T-helper 17 cell (primary cell): ENCODE measurements around the gene BCAP31. TPM values are rescaled to one million over a fixed set of nuclear protein-coding genes. Genes with fewer than 3 reads are reported as not detected.

ENCODE experiments used
- ATAC-seq: fragments of 150-1000 bp; cut with Tn5 transposase; 2 replicates; pipeline ENCODE4 v1.10.0; 2021; ENCODE audit warnings: mild to moderate bottlenecking, moderate library complexity
- DNase-seq, 3 donors: peaks; one replicate each; pipeline versions ENCODE4 v3.0.0 to v3.0.0-alpha.2; 2020 to 2021
- H3K9me3 ChIP-seq: one replicate; pipeline ENCODE4 v1.7.0; 2013; ENCODE audit warnings: low read length, mild to moderate bottlenecking; ENCODE audit not compliant: control insufficient read depth, poor library complexity, severe bottlenecking
- H3K27ac Mint-ChIP-seq: one replicate; pipeline ENCODE4 v1.8.0; 2022; ENCODE audit warnings: mild to moderate bottlenecking, moderate library complexity, mixed read lengths
- H3K27me3 Mint-ChIP-seq: one replicate; pipeline ENCODE4 v1.8.0; 2022; ENCODE audit warnings: mixed read lengths
- H3K36me3 Mint-ChIP-seq: one replicate; pipeline ENCODE4 v1.8.0; 2022; ENCODE audit warnings: low read depth, mixed read lengths
- H3K4me1 Mint-ChIP-seq: one replicate; pipeline ENCODE4 v1.8.0; 2022; ENCODE audit warnings: mild to moderate bottlenecking, mixed read lengths
- H3K4me3 Mint-ChIP-seq: one replicate; pipeline ENCODE4 v1.8.0; 2022; ENCODE audit warnings: mild to moderate bottlenecking, moderate library complexity, mixed read lengths
- total RNA-seq, 4 donors: library from RNA in 2 of 4; stranded (reverse) in 2 of 4; gene quantifications; one replicate each; pipeline ENCODE4 v1.2.3 and lab custom pipeline; 2022 to 2026

Gene BCAP31
- total RNA-seq, 2 donors from 2014 or later = 101 TPM

DNA sequence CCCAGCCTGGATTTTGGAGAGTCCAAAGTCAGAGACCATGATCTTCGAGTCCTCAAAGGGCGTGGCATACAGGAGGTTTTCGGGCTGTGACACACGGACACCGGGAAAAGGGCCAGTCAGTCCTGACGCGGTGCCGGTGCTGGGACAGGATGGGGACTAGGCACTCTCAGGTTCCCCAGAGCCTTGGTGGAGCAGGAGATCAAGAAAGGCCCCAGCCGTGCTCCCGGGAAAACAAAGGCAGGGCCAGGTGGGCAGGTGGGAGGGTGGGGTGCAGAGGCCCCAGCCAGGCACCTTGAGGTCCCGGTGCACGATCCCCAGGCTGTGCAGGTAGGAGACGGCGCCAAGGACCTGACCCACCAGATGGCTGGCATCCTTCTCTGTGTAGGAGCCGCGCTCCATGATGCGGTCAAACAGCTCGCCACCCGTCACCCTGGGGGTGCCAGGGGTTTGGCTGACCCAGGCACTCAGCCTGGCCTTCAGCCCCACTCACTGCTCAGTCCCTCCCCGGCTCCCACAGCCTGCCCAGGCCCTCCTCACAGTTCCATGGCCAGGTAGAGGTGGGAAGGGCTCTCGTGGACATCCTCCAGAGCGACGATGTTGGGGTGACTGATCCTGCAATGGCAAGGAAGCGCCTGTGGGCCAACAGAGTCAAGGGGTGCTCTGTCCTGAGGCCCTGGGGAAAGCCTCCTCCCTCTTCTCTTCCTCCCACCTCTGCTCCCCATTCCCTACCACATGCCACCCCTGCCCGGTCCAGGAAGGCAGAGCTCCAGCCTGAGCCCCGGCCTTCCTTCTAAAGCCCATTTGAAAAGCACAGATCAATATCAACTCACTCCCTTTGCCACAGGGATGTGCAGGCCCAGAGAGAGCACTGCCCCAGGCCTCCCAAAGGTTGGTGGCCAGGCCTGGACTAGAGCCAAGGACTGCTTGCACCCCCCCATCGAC is 52.3 kb downstream of the BCAP31 start:
- no peak for DNase-seq

DNA sequence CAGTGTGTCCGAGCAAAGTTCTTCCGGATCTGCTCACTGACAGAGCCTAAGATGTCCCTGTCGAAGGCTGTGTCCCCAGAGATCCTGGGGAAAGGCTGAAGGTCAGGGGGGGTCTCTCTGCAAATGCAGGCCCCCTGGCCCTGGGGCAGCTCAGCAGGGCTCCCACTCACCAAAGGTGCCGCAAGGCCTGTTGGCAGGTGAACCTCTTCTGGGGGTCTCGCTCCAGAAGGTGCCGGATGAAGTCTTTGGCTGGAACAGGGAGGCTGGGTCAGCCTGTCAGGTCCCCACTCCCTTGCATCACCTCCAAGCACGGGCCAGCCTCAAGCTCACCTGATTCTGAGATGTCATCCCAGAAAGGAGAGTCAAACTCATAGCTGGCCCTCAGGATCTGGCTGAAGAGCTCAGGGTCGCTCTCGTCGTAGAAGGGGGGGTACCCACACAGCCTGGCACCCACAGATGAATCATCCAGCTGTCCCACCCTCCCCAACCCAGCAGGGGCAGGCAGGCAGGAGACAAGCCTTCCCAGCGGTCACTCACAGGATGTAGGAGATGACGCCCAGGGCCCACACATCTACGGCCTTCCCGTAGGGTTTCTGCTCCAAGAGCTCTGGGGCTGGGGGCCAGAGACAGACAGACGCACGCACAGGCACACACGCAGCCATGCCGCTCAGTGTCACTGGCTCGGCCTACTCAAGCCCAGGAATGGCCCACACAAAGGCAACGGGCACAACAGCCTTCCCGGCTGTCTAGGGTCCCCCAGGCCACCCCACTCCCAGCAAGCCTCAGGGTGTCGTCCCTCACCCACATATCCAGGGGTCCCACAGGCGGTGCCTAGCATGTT is 53.2 kb downstream of the BCAP31 start:
- Mint-ChIP-seq H3K27me3 (peaks cover 29% of the 10 kb centered on the region), H3K27ac (no peak overlapping the region), H3K4me3 (no peak overlapping the region), H3K36me3 (peaks cover 2% of the 10 kb centered on the region), H3K4me1 (peaks cover 16% of the 10 kb centered on the region)
- no peaks in the 10 kb centered on the region for H3K9me3 ChIP-seq
- ATAC-seq (no peak), DNase-seq (no peak)

More for the DNA sequence above, 52.3 kb downstream of the BCAP31 start:
- no peak for ATAC-seq
- peaks cover 16% of the 10 kb centered on the region for H3K4me1 Mint-ChIP-seq
- H3K9me3 ChIP-seq = no peaks in the 10 kb centered on the region
- no peak overlapping the region for H3K27ac Mint-ChIP-seq
- peaks cover 2% of the 10 kb centered on the region for H3K36me3 Mint-ChIP-seq
- peaks cover 29% of the 10 kb centered on the region for H3K27me3 Mint-ChIP-seq
- no peak overlapping the region for H3K4me3 Mint-ChIP-seq

DNA sequence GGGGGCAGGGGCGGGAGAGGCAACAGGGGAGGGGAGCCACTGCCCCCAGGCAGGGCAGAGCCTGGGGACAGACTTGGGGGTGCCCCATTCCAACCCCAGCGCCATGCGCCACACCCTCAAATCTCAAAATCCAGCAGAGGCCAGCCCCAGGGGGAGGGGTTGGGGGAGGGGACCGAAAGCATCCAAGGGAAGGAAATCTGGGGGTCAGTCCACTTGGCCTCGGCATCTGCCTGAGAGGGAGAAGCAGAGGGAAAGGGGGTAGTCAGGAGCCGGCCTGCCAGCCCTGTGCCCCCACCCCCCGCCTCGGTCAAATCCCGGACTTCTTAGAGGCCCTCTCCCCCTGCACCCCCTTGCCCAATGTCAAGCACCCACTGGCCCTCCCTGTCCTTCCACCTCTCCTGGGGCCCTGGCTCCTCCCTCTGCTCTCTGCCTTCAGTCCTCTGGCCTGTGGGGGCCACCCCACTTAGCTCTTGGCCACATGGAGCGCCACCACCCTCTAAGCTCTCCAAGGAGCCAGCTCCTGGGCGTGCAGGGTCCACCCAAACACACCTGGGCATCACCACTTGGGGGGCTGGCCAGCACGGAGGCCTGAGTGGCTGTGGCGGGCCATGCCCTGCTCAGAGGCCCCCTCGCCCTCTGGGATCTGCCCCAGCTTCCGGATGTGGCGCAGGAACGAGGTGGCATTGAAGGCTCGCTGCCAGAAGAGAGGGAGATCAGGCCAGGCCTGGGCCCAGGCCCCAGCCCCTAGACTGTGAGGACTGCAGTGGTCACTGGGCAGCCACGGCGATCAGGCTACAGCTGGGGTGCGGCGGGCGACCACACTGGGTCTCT is 54.1 kb downstream of the BCAP31 start:
- no peaks in the 10 kb centered on the region for H3K9me3 ChIP-seq
- DNase-seq (no peak), ATAC-seq (no peak)
- H3K27me3 Mint-ChIP-seq = peaks cover 29% of the 10 kb centered on the region
- H3K36me3 Mint-ChIP-seq = peaks cover 2% of the 10 kb centered on the region
- H3K4me1 Mint-ChIP-seq = peaks cover 16% of the 10 kb centered on the region
- no peak overlapping the region for H3K27ac Mint-ChIP-seq
- no peak overlapping the region for H3K4me3 Mint-ChIP-seq

DNA sequence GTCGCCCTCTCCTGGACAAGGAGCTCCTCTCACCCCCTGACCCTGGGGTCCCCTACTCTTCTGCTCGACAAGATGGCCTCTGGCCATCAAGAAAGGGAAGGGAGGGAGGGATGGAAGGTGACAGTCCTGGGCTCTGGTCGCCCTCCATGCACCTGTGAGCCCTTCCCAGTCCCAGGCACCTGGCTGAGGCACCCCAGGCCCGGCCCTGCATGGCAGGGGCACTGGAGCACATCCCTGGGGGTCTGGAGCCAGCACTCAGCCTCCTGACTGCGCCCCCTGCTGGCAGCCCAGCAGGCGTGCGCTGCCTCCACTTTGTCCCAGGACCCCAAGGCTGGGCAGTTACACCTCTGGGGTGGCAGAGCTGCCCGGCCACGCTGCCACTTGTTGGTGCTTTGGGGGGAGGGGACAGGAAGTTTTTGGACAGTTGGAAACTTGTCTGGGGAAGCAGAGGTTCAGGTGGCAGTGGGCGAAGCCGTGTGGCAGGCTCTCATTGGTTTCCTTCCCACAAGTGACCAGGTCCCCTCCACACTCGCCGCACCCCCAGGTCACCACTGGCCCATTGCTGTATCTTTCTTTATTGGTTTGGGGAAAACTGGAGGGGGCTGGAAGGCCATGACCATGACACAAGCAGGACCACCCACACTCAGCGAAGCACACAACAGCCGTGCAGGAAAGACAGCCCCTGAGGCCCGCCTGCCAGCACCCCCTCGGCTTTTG is 54.9 kb downstream of the BCAP31 start:
- H3K9me3 ChIP-seq = no peaks in the 10 kb centered on the region
- peak; percentile 32 to 46 (median 44) for DNase-seq
- H3K27ac Mint-ChIP-seq = no peak overlapping the region
- peak; percentile 49 for ATAC-seq
- no peak overlapping the region for H3K4me3 Mint-ChIP-seq
- peaks cover 2% of the 10 kb centered on the region for H3K36me3 Mint-ChIP-seq
- H3K4me1 Mint-ChIP-seq = peaks cover 16% of the 10 kb centered on the region
- H3K27me3 Mint-ChIP-seq = peaks cover 21% of the 10 kb centered on the region

DNA sequence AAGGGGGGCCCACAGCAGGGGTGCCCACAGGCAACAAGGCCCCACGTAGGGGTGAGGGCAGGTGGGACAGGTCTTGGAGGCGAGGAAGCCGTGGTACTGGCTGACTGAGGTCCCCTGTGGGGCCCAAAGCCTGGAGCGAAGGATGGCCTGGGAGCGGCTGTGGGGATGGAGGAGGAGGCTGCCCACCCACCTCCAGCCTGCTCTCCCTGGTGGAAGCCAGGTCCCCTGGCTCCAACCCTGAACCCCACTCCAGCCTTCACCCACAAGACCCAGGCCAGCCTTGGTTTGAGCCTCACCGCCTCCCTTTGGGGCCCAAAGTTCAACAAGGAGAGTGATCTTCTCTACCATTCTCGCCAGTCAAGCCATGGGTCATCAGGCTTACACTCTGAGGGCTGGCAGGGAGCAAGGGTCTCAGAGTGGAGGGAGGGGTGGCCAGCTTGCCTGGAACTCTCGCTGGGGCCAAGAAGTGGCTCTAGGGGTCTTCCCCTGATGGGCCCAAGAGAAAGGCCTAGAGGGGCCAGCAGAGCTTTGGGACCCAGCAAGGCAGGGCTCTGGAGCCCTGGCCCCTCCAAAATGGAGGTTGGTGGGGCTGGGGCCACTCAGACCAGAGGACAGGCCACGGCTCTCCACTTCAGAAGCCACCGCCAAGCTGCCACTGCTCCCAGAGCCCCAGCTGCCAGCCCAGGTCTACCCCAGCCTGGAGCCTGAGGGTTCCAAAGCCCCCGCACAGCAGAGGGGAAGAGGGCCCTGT is 55.6 kb downstream of the BCAP31 start:
- no peaks in the 10 kb centered on the region for H3K9me3 ChIP-seq
- Mint-ChIP-seq H3K36me3 (peaks cover 2% of the 10 kb centered on the region), H3K27me3 (peaks cover 18% of the 10 kb centered on the region), H3K27ac (no peak overlapping the region), H3K4me1 (peaks cover 14% of the 10 kb centered on the region), H3K4me3 (no peak overlapping the region)
- DNase-seq = no peak
- ATAC-seq = no peak

DNA sequence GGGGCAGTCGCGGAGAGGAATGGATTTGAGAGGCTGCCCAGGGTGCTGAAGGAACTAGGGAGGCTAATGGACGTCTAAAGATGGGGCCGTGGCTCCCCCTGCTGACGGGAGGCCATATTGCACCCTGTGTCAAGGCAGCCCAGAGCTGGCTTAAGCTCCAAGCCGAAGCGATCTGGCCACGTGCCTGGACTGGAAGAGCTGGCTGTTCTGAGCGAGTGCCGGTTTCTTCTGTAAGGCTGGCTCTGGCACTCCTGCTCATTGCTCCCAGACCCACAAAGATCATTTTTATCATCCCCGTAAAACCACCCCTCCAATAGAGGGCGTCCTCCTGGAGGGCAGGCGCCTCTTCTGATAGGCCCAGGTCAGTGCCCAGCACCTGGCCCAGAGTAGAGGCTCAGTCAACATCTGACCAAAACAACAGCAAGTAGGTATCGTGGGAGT is 56.2 kb downstream of the BCAP31 start:
- Mint-ChIP-seq H3K4me3 (peak overlapping the region; percentile 86), H3K27ac (peak overlapping the region; percentile 43), H3K36me3 (peaks cover 2% of the 10 kb centered on the region), H3K27me3 (peaks cover 18% of the 10 kb centered on the region), H3K4me1 (peaks cover 14% of the 10 kb centered on the region)
- ATAC-seq = peak; percentile 94
- no peaks in the 10 kb centered on the region for H3K9me3 ChIP-seq
- peak; percentile 57 to 71 (median 59) for DNase-seq

DNA sequence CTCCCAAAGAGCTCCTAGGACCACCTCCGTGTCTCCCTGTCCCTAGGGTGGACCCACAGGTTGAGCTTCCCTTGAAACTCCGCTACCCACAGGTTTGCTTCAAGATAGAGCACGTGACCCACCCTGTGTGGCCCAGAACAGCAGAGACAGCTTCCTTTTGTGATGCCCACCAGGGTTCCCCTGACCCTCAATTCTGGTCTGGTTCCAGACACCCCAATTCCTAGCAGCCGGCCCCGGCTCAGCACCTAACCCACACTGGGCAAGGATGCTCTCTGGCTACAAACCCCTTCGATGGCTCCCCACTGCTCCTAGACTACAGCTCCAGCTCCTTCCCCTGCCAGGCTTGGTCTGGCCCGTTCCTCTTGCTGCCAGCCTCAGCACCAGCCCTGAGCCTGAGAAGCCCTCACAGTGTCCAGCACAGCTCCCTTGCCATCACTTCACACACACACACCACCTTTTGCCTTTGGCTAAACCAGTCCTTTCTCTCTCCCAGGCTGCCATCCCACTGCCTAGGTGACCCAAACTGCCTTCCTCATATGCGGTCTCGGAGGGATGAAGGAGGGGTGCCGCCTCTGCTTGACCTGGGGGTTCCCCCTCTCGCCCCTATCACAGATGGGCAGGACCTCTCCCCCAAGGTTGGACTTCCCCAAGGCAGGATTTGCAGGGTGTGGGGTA is 56.8 kb downstream of the BCAP31 start:
- ATAC-seq (peak; percentile 35), DNase-seq (no peak)
- no peaks in the 10 kb centered on the region for H3K9me3 ChIP-seq
- peak overlapping the region; percentile 43 for H3K27ac Mint-ChIP-seq
- peak overlapping the region; percentile 86 for H3K4me3 Mint-ChIP-seq
- H3K36me3 Mint-ChIP-seq = no peaks in the 10 kb centered on the region
- peaks cover 17% of the 10 kb centered on the region for H3K27me3 Mint-ChIP-seq
- peaks cover 11% of the 10 kb centered on the region for H3K4me1 Mint-ChIP-seq

DNA sequence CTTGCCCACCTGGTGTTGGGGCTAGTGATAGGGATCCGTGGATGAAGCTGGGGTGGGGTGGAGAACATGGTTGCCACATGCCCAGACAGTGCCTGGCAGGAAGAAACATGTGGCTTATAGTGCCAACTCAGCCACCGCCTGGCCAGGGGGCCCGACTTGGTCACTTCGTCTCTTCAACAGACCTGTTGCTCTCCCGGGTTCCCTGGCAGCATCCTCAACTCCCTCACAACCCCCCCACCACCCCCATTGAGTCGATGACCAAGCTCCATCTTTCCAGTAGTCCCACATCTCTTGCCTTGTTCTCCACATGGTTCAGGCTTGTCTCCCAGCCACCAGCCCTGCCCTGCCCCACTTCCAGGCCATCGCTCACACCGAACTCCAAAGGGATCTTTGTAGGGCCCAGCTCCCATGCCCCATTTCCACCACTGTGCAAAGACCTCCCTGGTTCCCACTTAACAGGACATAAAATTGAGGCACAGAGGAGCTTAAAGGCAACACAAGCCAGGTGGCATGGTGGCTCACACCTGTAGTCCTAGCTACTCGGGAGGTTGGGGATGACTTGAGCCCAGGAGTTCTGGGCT is 58.4 kb downstream of the BCAP31 start:
- H3K9me3 ChIP-seq = no peaks in the 10 kb centered on the region

DNA sequence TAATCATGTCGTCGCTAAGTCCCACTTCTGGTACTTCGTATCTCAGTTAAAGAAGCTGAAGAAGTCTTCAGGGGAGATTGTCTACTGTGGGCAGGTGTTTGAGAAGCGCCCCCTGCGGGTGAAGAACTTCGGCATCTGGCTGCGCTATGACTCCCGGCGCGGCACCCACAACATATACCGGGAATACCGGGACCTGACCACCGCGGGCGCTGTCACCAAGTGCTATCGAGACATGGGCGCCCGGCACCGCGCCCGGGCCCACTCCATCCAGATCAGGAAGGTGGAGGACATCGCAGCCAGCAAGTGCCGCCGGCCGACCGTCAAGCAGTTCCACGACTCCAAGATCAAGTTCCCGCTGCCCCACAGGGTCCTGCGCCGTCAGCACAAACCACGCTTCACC is 61.9 kb downstream of the BCAP31 start:
- no peaks in the 10 kb centered on the region for H3K36me3 Mint-ChIP-seq
- H3K27ac Mint-ChIP-seq = no peak overlapping the region
- peaks cover 2% of the 10 kb centered on the region for H3K4me1 Mint-ChIP-seq
- ATAC-seq (no peak), DNase-seq (peak; percentile 31 to 39 (median 36))
- peaks cover 19% of the 10 kb centered on the region for H3K27me3 Mint-ChIP-seq
- H3K4me3 Mint-ChIP-seq = no peak overlapping the region
- H3K9me3 ChIP-seq = no peaks in the 10 kb centered on the region

More for the DNA sequence above, 58.4 kb downstream of the BCAP31 start:
- ATAC-seq = no peak
- Mint-ChIP-seq H3K4me1 (peaks cover 11% of the 10 kb centered on the region), H3K27ac (no peak overlapping the region), H3K27me3 (peaks cover 24% of the 10 kb centered on the region), H3K36me3 (no peaks in the 10 kb centered on the region), H3K4me3 (no peak overlapping the region)
- no peak for DNase-seq

DNA sequence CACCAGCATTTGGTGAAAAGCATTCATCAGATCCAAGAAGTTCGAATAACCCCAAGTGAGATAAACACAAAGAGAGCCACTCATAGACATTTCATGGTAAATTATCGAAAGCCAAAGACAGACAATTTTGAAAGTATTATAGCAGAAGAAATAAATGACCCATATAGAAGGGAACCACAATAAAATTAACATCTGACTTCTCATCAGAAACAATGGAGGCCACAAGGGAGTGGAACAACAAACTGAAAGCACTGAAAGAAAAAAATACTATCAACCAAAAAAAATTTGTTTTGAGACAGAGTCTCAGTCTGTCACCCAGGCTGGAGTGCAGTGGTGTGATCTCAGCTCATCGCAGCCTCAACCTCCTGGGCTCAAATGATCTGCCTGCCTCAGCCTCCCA is 64.9 kb downstream of the BCAP31 start:
- H3K9me3 ChIP-seq = no peaks in the 10 kb centered on the region
- ATAC-seq (no peak), DNase-seq (no peak)
- Mint-ChIP-seq H3K4me3 (no peak overlapping the region), H3K27me3 (peaks cover 19% of the 10 kb centered on the region), H3K36me3 (no peaks in the 10 kb centered on the region), H3K4me1 (peaks cover 2% of the 10 kb centered on the region), H3K27ac (no peak overlapping the region)

DNA sequence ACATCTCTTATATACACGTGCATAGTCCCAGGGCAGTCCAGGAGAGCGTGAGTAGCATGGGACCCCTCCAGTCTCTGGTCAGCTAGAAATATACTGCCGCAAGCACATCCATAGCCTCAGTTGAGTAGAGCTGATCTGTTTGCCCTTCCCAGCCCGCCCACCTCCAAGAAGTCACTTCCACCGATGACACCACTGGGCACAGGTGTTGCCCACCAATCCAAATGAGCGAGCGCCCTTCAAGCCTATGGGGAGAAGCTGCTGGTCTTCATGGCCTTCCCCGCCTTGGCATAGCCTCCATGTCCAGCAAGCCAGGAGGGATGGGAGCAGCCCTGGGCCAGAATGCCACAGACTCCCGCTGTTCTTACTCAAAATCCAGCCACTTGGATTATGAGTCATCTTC is 67.0 kb downstream of the BCAP31 start:
- H3K4me1 Mint-ChIP-seq = no peaks in the 10 kb centered on the region
- no peak overlapping the region for H3K27ac Mint-ChIP-seq
- H3K4me3 Mint-ChIP-seq = no peak overlapping the region
- H3K36me3 Mint-ChIP-seq = no peaks in the 10 kb centered on the region
- H3K9me3 ChIP-seq = no peaks in the 10 kb centered on the region
- DNase-seq = no peak
- no peak for ATAC-seq
- H3K27me3 Mint-ChIP-seq = peaks cover 14% of the 10 kb centered on the region
